Measurements from ENCODE around the gene OLFML2B. TPM values are rescaled to one million over a fixed set of nuclear protein-coding genes. Genes with fewer than 3 reads are reported as not detected.

Gene OLFML2B
- total RNA-seq, 1 experiment from 2014 or later: 1.4 TPM

GRCh38 chr1:161956097-161956496 lies 67.6 kb downstream of the OLFML2B start:
- Histone ChIP-seq H3K4me1 (ENCODE audit: insufficient read depth, low read length) (no peaks in the 10 kb centered on the region), H3K23me2 (ENCODE audit: insufficient read length, low read depth, low read length, poor library complexity, severe bottlenecking) (no peaks in the 10 kb centered on the region), H3T11ph (ENCODE audit: low read length) (no peak overlapping the region), H2AFZ (ENCODE audit: low read length) (no peak overlapping the region), H2BK120ac (ENCODE audit: low read depth, low read length, poor library complexity, severe bottlenecking) (no peak overlapping the region), H4K8ac (replicated peaks; ENCODE audit: insufficient read length, low read depth, low read length) (no peak overlapping the region), H3K9me3 (ENCODE audit: control insufficient read depth, low read depth, low read length) (no peaks in the 10 kb centered on the region), H3K79me1 (ENCODE audit: insufficient read depth, low read depth, low read length, poor library complexity, severe bottlenecking) (no peaks in the 10 kb centered on the region), H4K20me1 (ENCODE audit: control insufficient read depth, insufficient read depth, insufficient read length) (no peaks in the 10 kb centered on the region), H3K79me2 (ENCODE audit: insufficient read depth, low read length) (no peaks in the 10 kb centered on the region), H2BK5ac (ENCODE audit: insufficient read length, low read length) (no peak overlapping the region), H3K4me2 (ENCODE audit: insufficient read depth, insufficient read length, low read length) (no peak overlapping the region), H3K18ac (ENCODE audit: insufficient read length, low read depth, low read length) (no peak overlapping the region), H2AK5ac (ENCODE audit: insufficient read length, low read length) (no peak overlapping the region), H3K4ac (ENCODE audit: low read depth, low read length) (no peak overlapping the region), H3K9ac (ENCODE audit: extremely low read depth, insufficient read length, low read length) (no peak overlapping the region), H2BK15ac (ENCODE audit: low read depth, low read length) (no peak overlapping the region), H2BK20ac (ENCODE audit: low read depth, low read length, poor library complexity, severe bottlenecking) (no peak overlapping the region), H3K27me3 (ENCODE audit: insufficient read depth, low read length) (no peaks in the 10 kb centered on the region), H4K5ac (ENCODE audit: insufficient read length, low read depth, low read length) (no peak overlapping the region), H4K91ac (ENCODE audit: insufficient read length, low read depth, low read length) (no peak overlapping the region), H3K27ac (ENCODE audit: insufficient read length, low read depth, low read length) (no peak overlapping the region), H3K14ac (ENCODE audit: insufficient read depth, low read length) (no peak overlapping the region), H3K56ac (ENCODE audit: insufficient read length, low read depth, low read length) (no peak overlapping the region), H2BK12ac (ENCODE audit: insufficient read length, low read depth, low read length) (no peak overlapping the region), H3K23ac (ENCODE audit: insufficient read length, low read depth, low read length) (no peak overlapping the region)
- Mint-ChIP-seq H3K36me3 (ENCODE audit: insufficient read depth in 1 of 3, low read depth in 3 of 3) (peaks cover 0 to 9% (median 0%) of the 10 kb centered on the region in 3 experiments; a peak in 1 of 7 replicates), H3K27ac (no peak overlapping the region), H3K9me3 (no peaks in the 10 kb centered on the region), H3K4me3 (no peak overlapping the region), H3K4me1 (peaks cover 10 to 16% of the 10 kb centered on the region in 2 experiments), H3K27me3 (ENCODE audit: low read depth) (no peaks in the 10 kb centered on the region)
- no CpG with 5 or more reads among the region's 4 CpGs for WGBS (ENCODE audit: extremely low coverage, insufficient read length, low lambda C conversion rate)
- no peak for DNase-seq
- TF ChIP-seq CTCF (conservative IDR thresholded peaks at IDR 0.05): no peak

Data from H9 (cell line).